ENCODE measurements around the gene APOO.

DNA sequence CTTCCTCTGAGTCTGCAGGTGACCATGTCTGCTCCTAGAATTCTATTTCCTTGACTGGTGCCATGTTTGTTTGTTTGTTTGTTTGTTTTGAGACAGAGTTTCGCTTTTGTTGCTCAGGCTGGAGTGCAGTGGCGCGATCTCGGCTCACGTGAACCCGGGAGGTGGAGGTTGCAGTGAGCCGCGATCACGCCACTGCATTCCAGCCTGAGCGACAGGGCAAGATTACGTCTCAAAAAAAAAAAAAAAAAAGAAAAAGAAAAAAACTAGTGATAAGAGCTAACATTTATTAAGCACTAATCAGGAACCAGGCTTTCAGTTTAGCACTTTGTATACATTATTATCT is 117.6 kb downstream of the APOO start:
- TF ChIP-seq, protein P1, sequence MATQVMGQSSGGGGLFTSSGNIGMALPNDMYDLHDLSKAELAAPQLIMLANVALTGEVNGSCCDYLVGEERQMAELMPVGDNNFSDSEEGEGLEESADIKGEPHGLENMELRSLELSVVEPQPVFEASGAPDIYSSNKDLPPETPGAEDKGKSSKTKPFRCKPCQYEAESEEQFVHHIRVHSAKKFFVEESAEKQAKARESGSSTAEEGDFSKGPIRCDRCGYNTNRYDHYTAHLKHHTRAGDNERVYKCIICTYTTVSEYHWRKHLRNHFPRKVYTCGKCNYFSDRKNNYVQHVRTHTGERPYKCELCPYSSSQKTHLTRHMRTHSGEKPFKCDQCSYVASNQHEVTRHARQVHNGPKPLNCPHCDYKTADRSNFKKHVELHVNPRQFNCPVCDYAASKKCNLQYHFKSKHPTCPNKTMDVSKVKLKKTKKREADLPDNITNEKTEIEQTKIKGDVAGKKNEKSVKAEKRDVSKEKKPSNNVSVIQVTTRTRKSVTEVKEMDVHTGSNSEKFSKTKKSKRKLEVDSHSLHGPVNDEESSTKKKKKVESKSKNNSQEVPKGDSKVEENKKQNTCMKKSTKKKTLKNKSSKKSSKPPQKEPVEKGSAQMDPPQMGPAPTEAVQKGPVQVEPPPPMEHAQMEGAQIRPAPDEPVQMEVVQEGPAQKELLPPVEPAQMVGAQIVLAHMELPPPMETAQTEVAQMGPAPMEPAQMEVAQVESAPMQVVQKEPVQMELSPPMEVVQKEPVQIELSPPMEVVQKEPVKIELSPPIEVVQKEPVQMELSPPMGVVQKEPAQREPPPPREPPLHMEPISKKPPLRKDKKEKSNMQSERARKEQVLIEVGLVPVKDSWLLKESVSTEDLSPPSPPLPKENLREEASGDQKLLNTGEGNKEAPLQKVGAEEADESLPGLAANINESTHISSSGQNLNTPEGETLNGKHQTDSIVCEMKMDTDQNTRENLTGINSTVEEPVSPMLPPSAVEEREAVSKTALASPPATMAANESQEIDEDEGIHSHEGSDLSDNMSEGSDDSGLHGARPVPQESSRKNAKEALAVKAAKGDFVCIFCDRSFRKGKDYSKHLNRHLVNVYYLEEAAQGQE (IDR thresholded peaks at IDR 0.05): no peak
- TF ChIP-seq EP300 (IDR thresholded peaks at IDR 0.05) (no peak), POLR2A (IDR thresholded peaks at IDR 0.05; ENCODE audit: low read length) (no peak), CTCF (IDR thresholded peaks at IDR 0.05) (no peak), ZFP36 (IDR thresholded peaks at IDR 0.05; ENCODE audit: borderline replicate concordance, partially characterized antibody) (no peak)
